PFSK-1 (cell line): ENCODE data around the gene MTG1.

ENCODE experiments used
- POLR2AphosphoS5 ChIP-seq: IDR thresholded peaks from 2 replicates; pipeline ENCODE4 v1.6.1; 2012; ENCODE audit warnings: low read depth, mild to moderate bottlenecking, control low read depth, low read length, moderate library complexity
- SIN3A ChIP-seq: IDR thresholded peaks from 2 replicates; pipeline ENCODE4 v1.6.1; 2012; ENCODE audit warnings: mild to moderate bottlenecking, low read length, moderate library complexity, borderline replicate concordance; ENCODE audit not compliant: insufficient read depth
- TF ChIP-seq, protein P1 (sequence below), 2 experiments: IDR thresholded peaks; 2 replicates each; pipeline versions ENCODE4 v1.6.1 to v1.8.0; 2011 to 2012; ENCODE audit warnings: low read depth in 2 of 2, low read length in 2 of 2, control low read depth in 1 of 2, inconsistent platforms in 1 of 2, mild to moderate bottlenecking in 1 of 2, moderate library complexity in 1 of 2; ENCODE audit not compliant: insufficient read depth in 1 of 2

DNA sequence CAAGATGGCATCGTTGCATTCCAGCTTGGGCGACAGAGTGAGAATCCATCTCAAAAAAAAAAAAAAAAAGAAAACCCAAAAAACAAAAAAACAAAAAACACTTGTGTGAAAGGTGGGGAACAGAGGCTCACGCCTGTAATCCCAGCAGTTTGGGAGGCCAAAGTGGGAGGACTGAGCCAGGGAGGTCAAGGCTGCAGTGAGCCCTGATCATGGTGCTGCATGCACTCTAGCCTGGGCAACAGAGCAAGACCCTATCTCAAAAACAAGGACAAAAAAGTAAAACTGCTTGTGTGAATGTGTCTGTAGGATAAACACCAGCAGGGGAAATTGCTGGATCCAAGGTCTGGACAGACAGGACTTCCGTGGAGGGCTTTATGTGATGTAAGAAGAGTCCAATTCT is 10.4 kb upstream of the MTG1 start:
- TF ChIP-seq, protein P1, sequence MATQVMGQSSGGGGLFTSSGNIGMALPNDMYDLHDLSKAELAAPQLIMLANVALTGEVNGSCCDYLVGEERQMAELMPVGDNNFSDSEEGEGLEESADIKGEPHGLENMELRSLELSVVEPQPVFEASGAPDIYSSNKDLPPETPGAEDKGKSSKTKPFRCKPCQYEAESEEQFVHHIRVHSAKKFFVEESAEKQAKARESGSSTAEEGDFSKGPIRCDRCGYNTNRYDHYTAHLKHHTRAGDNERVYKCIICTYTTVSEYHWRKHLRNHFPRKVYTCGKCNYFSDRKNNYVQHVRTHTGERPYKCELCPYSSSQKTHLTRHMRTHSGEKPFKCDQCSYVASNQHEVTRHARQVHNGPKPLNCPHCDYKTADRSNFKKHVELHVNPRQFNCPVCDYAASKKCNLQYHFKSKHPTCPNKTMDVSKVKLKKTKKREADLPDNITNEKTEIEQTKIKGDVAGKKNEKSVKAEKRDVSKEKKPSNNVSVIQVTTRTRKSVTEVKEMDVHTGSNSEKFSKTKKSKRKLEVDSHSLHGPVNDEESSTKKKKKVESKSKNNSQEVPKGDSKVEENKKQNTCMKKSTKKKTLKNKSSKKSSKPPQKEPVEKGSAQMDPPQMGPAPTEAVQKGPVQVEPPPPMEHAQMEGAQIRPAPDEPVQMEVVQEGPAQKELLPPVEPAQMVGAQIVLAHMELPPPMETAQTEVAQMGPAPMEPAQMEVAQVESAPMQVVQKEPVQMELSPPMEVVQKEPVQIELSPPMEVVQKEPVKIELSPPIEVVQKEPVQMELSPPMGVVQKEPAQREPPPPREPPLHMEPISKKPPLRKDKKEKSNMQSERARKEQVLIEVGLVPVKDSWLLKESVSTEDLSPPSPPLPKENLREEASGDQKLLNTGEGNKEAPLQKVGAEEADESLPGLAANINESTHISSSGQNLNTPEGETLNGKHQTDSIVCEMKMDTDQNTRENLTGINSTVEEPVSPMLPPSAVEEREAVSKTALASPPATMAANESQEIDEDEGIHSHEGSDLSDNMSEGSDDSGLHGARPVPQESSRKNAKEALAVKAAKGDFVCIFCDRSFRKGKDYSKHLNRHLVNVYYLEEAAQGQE (IDR thresholded peaks at IDR 0.05; ENCODE audit: insufficient read depth in 1 of 2, low read depth in 2 of 2, low read length in 2 of 2), result no peak
- TF ChIP-seq POLR2AphosphoS5 (no peak), SIN3A (no peak)
